ENCODE results near the gene NIPA2.

- TF ChIP-seq, protein P1, sequence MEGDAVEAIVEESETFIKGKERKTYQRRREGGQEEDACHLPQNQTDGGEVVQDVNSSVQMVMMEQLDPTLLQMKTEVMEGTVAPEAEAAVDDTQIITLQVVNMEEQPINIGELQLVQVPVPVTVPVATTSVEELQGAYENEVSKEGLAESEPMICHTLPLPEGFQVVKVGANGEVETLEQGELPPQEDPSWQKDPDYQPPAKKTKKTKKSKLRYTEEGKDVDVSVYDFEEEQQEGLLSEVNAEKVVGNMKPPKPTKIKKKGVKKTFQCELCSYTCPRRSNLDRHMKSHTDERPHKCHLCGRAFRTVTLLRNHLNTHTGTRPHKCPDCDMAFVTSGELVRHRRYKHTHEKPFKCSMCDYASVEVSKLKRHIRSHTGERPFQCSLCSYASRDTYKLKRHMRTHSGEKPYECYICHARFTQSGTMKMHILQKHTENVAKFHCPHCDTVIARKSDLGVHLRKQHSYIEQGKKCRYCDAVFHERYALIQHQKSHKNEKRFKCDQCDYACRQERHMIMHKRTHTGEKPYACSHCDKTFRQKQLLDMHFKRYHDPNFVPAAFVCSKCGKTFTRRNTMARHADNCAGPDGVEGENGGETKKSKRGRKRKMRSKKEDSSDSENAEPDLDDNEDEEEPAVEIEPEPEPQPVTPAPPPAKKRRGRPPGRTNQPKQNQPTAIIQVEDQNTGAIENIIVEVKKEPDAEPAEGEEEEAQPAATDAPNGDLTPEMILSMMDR (IDR thresholded peaks at IDR 0.05; ENCODE audit: low read depth, low read length): no peak
- no peak for TF ChIP-seq EZH2phosphoT487 (IDR thresholded peaks at IDR 0.05; ENCODE audit: low read depth)
Observed at GRCh38 chr15:22893081-22893480, 54.6 kb downstream of the NIPA2 start.

All from OCI-LY3 (cell line).